GM19025 (cell line): Measurements from ENCODE around the gene RNF151.
"Not testable (repeated sequence)": the region's sequence is repeated elsewhere in the genome, so short reads cannot be mapped to it uniquely, and the experiment has no call there.

Source experiments
- ATAC-seq: cut with Tn5 transposase; IDR thresholded peaks from one replicate; pipeline ENCODE4 v1.9.1; 2021; ENCODE audit warnings: mild to moderate bottlenecking, low read depth, moderate library complexity; ENCODE audit not compliant: unreplicated experiment

The RNF151 gene

GRCh38 chr16:1938316-1938715 lies 28.3 kb upstream of the RNF151 start:
- no peak for ATAC-seq

- no peak for ATAC-seq
Measured at GRCh38 chr16:1938910-1939309, 27.7 kb upstream of the RNF151 start.

GRCh38 chr16:1939833-1940232 lies 26.8 kb upstream of the RNF151 start:
- ATAC-seq: not testable (repeated sequence)

GRCh38 chr16:1940273-1941161 lies 26.1 kb upstream of the RNF151 start:
- no peak for ATAC-seq

GRCh38 chr16:1941162-1942046 lies 25.3 kb upstream of the RNF151 start:
- no peak for ATAC-seq

GRCh38 chr16:1942047-1942809 lies 24.4 kb upstream of the RNF151 start:
- no peak for ATAC-seq

- ATAC-seq: peak; percentile 94
Measured at GRCh38 chr16:1942810-1943726, 23.6 kb upstream of the RNF151 start, which contains the start of gene MSRB1. TSS of gene MSRB1 (minus strand) at chr16:1943199. CDS start at chr16:1943156, 43 bp downstream.

GRCh38 chr16:1944612-1945199 lies 21.9 kb upstream of the RNF151 start:
- no peak for ATAC-seq

GRCh38 chr16:1945559-1946391 lies 20.9 kb upstream of the RNF151 start:
- ATAC-seq: no peak

- ATAC-seq: no peak
Measured at GRCh38 chr16:1946495-1947368, 19.9 kb upstream of the RNF151 start.

GRCh38 chr16:1947369-1947670 lies 19.3 kb upstream of the RNF151 start:
- ATAC-seq: no peak

GRCh38 chr16:1949507-1949906 lies 17.1 kb upstream of the RNF151 start:
- ATAC-seq: no peak

- no peak for ATAC-seq
Measured at GRCh38 chr16:1950047-1950446, 16.6 kb upstream of the RNF151 start.

GRCh38 chr16:1950559-1950958 lies 16.1 kb upstream of the RNF151 start:
- ATAC-seq: no peak

- ATAC-seq: no peak
Measured at GRCh38 chr16:1953734-1954133, 12.9 kb upstream of the RNF151 start.

GRCh38 chr16:1957434-1958142 lies 9.1 kb upstream of the RNF151 start:
- ATAC-seq: not testable (repeated sequence)

GRCh38 chr16:1958143-1958491 lies 8.5 kb upstream of the RNF151 start:
- ATAC-seq: not testable (repeated sequence)
